Brain microvascular endothelial cell (primary cell): ENCODE data around the gene PADI3.

Source experiments
- DNase-seq: peaks from one replicate; pipeline ENCODE4 v3.0.0-alpha.2; 2020
- H3K27ac ChIP-seq: fragments of 250-450 bp; sonication (Bioruptor Pico); 2 replicates; pipeline ENCODE4 v1.5.1; 2020; ENCODE audit warnings: mild to moderate bottlenecking, moderate library complexity
- H3K27me3 ChIP-seq: fragments of 250-450 bp; sonication (Bioruptor Pico); replicated peaks from 2 replicates; pipeline ENCODE4 v1.5.1; 2020; ENCODE audit warnings: mild to moderate bottlenecking
- H3K36me3 ChIP-seq: fragments of 250-450 bp; sonication (Bioruptor Pico); replicated peaks from 2 replicates; pipeline ENCODE4 v1.5.1; 2020; ENCODE audit warnings: mild to moderate bottlenecking
- H3K4me3 ChIP-seq: 2 replicates; pipeline ENCODE4 v1.5.1; 2011; ENCODE audit warnings: low read depth, mild to moderate bottlenecking, control low read depth, low read length, moderate library complexity
- in situ Hi-C: cut with HindIII; loops from 2 replicates; pipeline ENCODE4 v1.10.0; 2017; ENCODE audit warnings: low sequenced_read_pairs, low pct_ligation_motif_present
- TF ChIP-seq, protein P1 (sequence below): IDR thresholded peaks from 2 replicates; pipeline ENCODE4 v1.5.1; 2011; ENCODE audit warnings: low read depth, mild to moderate bottlenecking, moderate library complexity, low read length, control low read depth, inconsistent platforms; ENCODE audit errors: missing control alignments

The PADI3 gene

DNA sequence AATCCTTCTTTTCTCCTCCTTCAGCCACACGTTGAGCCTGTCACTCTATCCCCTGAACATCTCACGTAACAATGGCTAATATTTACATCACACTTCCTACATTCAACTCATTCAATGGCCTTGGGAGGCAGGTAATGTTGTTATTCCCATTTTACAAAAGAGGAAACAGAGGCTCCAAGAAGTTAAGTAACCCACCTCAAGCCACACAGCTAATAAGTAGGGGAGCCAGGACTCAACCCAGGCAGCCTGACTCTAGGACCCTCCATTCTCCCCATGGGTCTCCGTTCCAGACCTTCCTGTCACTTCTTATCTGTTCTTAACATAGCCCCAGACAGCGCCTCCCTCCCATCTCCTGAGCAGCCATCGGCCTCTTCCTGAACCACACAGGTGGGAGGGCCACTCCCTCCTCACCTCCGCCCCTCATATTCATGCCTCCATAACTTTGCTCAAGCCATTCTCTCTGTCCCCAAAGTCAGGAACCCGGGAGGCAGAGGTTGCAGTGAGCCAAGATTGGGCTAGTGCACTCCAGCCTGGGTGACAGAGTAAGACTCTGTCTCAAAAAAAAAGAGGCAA, 61.3 kb downstream of the PADI3 start:
- peaks cover 7% of the 10 kb centered on the region for H3K27me3 ChIP-seq
- H3K4me3 ChIP-seq, result no peak overlapping the region
- H3K27ac ChIP-seq, result no peak overlapping the region
- H3K36me3 ChIP-seq, result no peaks in the 10 kb centered on the region
- DNase-seq, result no peak
- TF ChIP-seq, protein P1, sequence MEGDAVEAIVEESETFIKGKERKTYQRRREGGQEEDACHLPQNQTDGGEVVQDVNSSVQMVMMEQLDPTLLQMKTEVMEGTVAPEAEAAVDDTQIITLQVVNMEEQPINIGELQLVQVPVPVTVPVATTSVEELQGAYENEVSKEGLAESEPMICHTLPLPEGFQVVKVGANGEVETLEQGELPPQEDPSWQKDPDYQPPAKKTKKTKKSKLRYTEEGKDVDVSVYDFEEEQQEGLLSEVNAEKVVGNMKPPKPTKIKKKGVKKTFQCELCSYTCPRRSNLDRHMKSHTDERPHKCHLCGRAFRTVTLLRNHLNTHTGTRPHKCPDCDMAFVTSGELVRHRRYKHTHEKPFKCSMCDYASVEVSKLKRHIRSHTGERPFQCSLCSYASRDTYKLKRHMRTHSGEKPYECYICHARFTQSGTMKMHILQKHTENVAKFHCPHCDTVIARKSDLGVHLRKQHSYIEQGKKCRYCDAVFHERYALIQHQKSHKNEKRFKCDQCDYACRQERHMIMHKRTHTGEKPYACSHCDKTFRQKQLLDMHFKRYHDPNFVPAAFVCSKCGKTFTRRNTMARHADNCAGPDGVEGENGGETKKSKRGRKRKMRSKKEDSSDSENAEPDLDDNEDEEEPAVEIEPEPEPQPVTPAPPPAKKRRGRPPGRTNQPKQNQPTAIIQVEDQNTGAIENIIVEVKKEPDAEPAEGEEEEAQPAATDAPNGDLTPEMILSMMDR, result no peak
- in situ Hi-C loops, result no loop called here

DNA sequence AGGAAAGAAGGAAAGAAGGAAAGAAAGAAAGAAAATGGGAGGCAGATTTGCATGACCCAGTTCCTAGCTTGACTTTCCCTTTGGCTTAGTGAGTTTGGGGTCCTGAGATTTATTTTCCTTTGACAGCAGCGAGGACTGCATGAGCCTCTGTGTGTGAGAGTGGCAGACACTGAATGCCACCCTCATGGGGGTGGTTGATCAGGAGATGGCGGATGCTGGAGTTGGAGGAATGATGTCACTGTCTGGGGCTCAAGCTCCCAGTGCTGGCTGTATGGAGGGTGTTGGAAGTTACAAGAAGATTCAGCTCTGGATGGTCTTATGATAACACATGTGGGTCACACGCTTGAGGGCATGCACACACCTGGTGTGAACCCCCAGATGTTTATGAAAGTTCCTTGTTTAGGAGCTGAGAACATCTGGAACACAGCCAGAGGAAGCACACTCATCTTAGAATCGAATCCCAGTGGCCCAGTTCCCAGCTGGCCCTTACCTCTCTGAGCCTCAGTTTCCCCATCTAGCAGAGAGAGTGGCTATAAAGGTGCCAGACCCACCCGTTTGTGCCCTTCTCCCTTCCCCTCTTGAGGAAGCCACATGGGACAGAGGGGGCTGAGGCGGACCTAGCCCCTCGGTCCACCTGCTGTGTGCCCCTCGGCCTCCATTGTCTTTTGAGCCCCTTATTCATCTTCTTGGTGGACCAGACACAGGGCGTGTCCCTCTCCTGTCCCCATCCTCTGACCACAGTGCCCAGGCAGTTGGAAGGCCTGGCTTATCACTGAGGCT, 64.8 kb downstream of the PADI3 start:
- in situ Hi-C loops, result no loop called here
- peaks cover 2% of the 10 kb centered on the region for H3K27me3 ChIP-seq

DNA sequence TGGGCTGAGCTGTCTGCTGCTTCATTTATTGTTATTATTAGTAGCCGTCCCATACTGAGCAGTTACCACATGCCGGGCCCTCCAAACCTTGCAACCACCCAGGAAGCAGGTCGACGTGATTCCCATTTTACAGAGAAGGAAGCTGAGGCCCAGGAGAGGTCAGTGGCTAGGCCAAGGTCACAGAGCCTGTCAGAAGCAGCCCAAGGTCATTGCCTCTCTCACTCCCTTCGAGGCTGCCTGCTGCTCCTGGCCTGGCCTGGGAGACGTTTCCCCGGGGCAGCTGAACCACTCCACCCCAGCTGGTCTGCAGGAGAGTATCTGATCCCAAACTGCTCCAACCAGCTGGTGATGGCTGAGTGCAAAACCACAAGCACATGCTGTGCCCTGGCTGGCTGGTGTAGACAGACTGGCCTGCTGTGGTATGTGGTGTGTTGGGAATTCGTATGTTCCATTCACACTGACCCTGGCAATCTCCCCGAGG, 65.6 kb downstream of the PADI3 start:
- DNase-seq, result no peak
- in situ Hi-C loops, result no loop called here
- TF ChIP-seq, protein P1, result no peak

More for the DNA sequence above, 64.8 kb downstream of the PADI3 start:
- Histone ChIP-seq H3K27ac (no peak overlapping the region), H3K4me3 (no peak overlapping the region), H3K36me3 (no peaks in the 10 kb centered on the region)
- TF ChIP-seq, protein P1, result no peak
- no peak for DNase-seq

DNA sequence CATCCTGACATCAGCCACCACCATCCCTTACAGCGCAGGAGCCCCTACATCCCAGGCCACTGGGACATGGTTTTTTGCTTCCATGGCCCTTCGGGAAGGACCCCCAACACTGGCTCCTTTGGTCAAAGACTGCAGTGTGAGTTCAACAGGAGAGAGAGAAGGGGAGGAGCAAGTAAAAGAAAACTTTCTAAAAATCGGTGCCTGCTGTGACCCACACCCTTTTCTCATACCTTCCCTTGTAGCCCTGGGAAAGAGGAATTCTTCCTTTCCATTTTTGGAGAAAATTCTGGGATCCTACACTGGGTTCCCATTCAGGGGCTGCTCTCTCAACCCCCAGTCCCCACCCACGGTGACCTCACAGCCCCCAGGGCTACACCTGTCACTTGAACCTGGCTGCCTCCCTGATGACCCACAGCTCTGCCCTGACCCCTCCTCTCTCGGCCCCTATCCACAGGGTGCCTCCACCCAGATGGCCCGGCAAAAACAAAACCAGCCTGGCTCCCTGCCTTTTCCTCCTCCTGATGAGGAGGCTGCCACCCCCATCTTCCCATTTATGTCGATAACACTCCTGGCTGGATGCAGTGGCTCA, 66.7 kb downstream of the PADI3 start:
- no peaks in the 10 kb centered on the region for H3K36me3 ChIP-seq
- DNase-seq, result no peak
- H3K27ac ChIP-seq, result no peak overlapping the region
- no peak overlapping the region for H3K4me3 ChIP-seq
- in situ Hi-C loops, result no loop called here
- TF ChIP-seq, protein P1, result no peak
- H3K27me3 ChIP-seq, result no peaks in the 10 kb centered on the region

More for the DNA sequence above, 65.6 kb downstream of the PADI3 start:
- Histone ChIP-seq H3K4me3 (no peak overlapping the region), H3K27ac (no peak overlapping the region), H3K36me3 (no peaks in the 10 kb centered on the region), H3K27me3 (no peaks in the 10 kb centered on the region)

DNA sequence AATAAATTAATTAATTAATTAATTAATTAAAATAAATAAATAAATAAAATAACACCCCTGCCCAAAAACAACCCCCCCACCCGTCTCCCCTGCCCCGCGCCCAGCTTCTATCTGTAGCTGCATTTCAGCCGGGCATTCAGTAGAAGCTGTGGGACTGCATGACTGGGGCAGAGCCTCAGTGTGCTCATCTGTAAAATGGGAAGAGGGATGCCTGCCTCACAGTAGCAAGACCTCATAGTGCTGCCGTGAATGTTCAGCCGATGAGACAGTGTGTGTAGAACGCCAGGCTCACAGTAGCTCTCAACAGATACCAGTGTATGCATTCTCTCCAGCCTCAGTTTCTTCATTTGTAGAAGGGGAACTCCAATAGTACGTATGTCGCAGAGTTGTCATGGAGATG, 67.8 kb downstream of the PADI3 start:
- H3K27ac ChIP-seq, result no peak overlapping the region
- H3K27me3 ChIP-seq, result no peaks in the 10 kb centered on the region
- DNase-seq, result no peak
- in situ Hi-C loops, result no loop called here
- no peaks in the 10 kb centered on the region for H3K36me3 ChIP-seq
- H3K4me3 ChIP-seq, result no peak overlapping the region
- TF ChIP-seq, protein P1, result no peak
